T-helper 9 cell (primary cell): ENCODE data around the gene MITF.

Experiments
- DNase-seq: peaks from one replicate; pipeline ENCODE4 v3.0.0-alpha.2; 2020

Gene MITF

GRCh38 chr3:69983546-69984265 is 244.4 kb downstream of the MITF start:
- DNase-seq: no peak

DNA sequence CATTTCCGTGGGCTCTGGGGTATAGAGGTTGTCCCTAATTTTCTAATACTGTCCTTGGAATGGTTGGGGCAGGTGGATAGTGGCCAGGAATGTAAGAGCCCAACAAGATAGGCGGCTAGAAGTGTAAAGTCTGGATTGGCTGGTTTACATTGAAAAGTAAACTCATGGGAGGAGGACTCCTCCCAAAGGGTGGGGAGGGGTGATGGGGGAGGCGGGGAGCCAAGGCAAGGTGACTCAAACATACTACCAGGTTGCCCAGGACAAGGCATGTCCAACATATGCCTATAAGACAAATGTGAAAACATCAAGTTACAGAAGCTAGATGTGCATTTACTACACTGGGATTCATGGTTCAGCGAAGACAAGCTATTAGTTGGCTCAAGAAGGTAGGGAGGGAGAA is 246.0 kb downstream of the MITF start:
- no peak for DNase-seq

DNA sequence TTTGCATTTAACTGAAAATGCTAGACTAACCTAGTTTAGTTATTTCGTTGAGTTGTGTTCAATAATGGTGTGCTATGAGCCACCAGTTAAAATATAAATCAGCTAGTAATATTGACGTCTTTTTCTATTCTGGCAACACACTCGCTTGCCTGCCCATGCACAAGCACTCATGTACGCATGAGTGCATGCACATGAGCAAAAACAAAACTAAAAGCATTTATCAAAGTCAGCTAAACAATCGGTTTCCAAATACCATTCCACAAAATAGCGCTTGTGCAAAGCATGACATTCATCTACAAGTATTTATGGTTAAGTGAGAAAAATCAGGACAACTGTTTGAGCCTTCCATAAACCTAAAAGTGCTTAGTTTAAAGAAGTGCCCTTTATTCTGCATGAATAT is 247.2 kb downstream of the MITF start:
- no peak for DNase-seq

DNA sequence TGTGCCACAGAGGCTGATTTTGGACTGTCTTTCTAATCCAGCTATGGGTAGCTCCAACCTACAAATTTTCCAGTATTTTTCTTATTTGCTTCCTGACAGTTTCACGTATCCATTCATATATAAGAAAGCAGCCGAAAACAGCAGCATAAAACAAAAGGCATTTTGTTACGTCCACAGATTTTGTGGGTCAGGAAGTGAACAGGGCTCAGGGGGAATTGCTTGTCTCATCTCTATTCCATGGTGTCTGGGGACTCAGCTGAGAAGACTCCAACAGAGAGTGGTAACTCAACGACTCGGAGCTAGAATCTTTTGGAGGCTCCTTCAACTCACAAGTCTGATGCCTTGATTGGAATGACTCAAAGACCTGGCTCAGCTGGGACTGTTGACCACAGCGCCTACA is 248.6 kb downstream of the MITF start:
- DNase-seq: no peak

- DNase-seq: no peak
These were observed 254.5 kb downstream of the MITF start for GRCh38 chr3:69993757-69994156.

- no peak for DNase-seq
These were observed 255.7 kb downstream of the MITF start for GRCh38 chr3:69994919-69995318.

GRCh38 chr3:69997631-69998307 is 258.5 kb downstream of the MITF start:
- no peak for DNase-seq

DNA sequence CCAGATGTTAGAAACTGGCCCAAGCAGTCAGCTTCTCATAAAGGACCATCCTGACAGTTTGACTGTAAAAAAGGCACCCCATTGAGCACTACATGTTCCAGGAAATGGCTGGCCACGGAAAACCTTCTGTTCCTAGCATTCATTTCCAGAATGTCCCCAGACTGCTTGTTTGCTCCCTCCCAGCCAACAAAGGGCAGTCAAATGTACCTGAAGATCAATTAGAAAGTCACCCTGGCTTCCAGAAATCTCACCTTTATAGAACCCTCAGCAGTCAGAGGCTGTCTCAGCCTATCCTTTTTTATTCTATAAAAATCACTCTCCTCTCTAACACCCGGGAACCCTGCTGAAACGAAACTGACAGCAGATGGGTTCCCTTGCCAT is 259.5 kb downstream of the MITF start:
- no peak for DNase-seq

GRCh38 chr3:69999140-70000027 is 260.1 kb downstream of the MITF start, which contains the start of gene SAMMSON:
Gene SAMMSON (plus strand): TSS chr3:69999733.
- no peak for DNase-seq

DNA sequence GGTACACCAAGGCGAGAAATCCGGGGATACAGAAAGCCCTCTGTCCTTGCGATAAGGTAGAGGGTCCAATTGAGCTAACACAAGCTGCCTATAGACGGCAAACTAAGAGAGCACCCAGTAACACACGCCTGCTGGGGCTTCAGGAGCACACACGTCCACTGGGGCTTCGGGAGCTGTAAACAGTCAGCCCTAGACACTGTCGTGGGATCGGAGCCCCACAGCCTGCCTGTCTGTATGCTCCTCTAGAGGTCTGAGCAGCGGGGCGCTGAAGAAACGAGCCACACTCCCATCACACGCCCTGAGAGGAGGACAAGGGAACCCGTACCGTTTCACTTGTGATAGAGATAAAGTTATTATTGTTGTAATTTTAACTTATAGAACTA is 260.8 kb downstream of the MITF start:
- no peak for DNase-seq

- DNase-seq: no peak
These were observed 261.4 kb downstream of the MITF start for GRCh38 chr3:70000563-70001081.

GRCh38 chr3:70003119-70003518 is 263.9 kb downstream of the MITF start:
- no peak for DNase-seq

GRCh38 chr3:70006089-70006488 is 266.8 kb downstream of the MITF start:
- DNase-seq: no peak

DNA sequence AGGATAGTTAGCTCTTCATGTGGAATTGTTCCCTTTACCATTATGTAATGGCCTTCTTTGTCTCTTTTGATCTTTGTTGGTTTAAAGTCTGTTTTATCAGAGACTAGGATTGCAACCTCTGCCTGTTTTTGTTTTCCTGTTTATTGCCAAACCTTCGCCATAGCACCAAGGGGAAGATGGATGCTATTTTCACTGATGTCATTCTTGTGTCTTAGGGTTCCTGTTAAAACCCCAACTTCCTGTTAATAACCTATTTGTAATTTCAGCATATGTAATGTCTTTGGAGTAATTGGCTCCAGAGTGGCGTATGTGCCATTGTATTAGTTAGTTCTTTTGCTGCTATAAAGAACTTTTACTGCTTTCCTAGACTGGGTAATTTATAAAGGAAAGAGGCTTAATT is 271.1 kb downstream of the MITF start:
- no peak for DNase-seq

- DNase-seq: no peak
These were observed 272.3 kb downstream of the MITF start for GRCh38 chr3:70011582-70011981.
